Heart right ventricle (tissue), 16 donors: ENCODE results near the gene ADCY7. TPM values are rescaled to one million over a fixed set of nuclear protein-coding genes. Genes with fewer than 3 reads are reported as not detected.
A peak's percentile ranks its signal among the peaks of the same experiment; 100 is the strongest.

Experiments used
- ATAC-seq, 8 donors: fragments of 200-7000 bp; cut with Tn5 transposase; one replicate each; pipeline ENCODE4 v1.9.1; 2020; ENCODE audit warnings: mild to moderate bottlenecking in 8 of 8, moderate library complexity in 8 of 8, moderate number of reproducible peaks in 1 of 8
- DNase-seq, 2 donors: peaks; one replicate each; pipeline ENCODE4 v3.0.0-alpha.2; 2020
- H3K27ac ChIP-seq, 10 donors: fragments of 200-600 bp; sonication (generic) in 2 of 10; one replicate each; pipeline versions ENCODE4 v1.5.0 to v1.8.0; 2020 to 2022; ENCODE audit warnings: mild to moderate bottlenecking in 3 of 10
- H3K27me3 ChIP-seq, 7 donors: fragments of 200-600 bp; one replicate each; pipeline ENCODE4 v1.8.0; 2021 to 2022; ENCODE audit warnings: mild to moderate bottlenecking in 2 of 7
- H3K36me3 ChIP-seq, 9 donors: fragments of 200-600 bp; sonication (generic) in 1 of 9; one replicate each; pipeline versions ENCODE4 v1.5.0 to v1.8.0; 2020 to 2022; ENCODE audit warnings: mild to moderate bottlenecking in 2 of 9
- H3K4me1 ChIP-seq, 9 donors: fragments of 200-600 bp; sonication (generic) in 1 of 9; one replicate each; pipeline versions ENCODE4 v1.5.0 to v1.8.0; 2020 to 2022; ENCODE audit warnings: mild to moderate bottlenecking in 4 of 9
- H3K4me3 ChIP-seq, 10 donors: fragments of 200-600 bp; sonication (generic) in 2 of 10; one replicate each; pipeline versions ENCODE4 v1.5.0 to v1.8.0; 2020 to 2022; ENCODE audit warnings: mild to moderate bottlenecking in 7 of 10, moderate library complexity in 2 of 10
- H3K9me3 ChIP-seq, 11 donors: fragments of 200-600 bp in 10 of 11; sonication (generic) in 2 of 11; one replicate each; pipeline versions ENCODE4 v1.5.0 to v1.8.0; 2013 to 2022; ENCODE audit warnings: mild to moderate bottlenecking in 2 of 11, control low read depth in 1 of 11, moderate library complexity in 1 of 11
- WGBS, 2 donors: extraction: QIAGEN DNeasy Blood & Tissue Kit; methylation state at CpG; one replicate each; pipeline ENCODE4 v1.1.7; 2013; ENCODE audit warnings: inconsistent platforms in 1 of 2; 5-methylcytosine and 5-hydroxymethylcytosine counted together
- intact Hi-C, 10 donors: fragments of 100-400 bp; cut with DNase I; formaldehyde crosslinking; loops; one replicate each; pipeline versions ENCODE4 v1.11.1 to v1.14.2; 2022
- polyA plus RNA-seq, 2 donors: library from polyadenylated mRNA; stranded (reverse); fragments of 200-250 nt; gene quantifications; one replicate each; pipeline ENCODE4 v1.2.3, GENCODE V29; 2013
- total RNA-seq, 10 donors: library from RNA; stranded (reverse); fragmentation: NEBNext Ultra II Directional in 3 of 10; extraction: Animal tissue kit (Norgen Biotek cat#: 25700) in 3 of 10; gene quantifications; one replicate each; pipeline versions ENCODE4 v1.2.1 to v1.2.4, GENCODE V29; 2021 to 2023
- TF ChIP-seq, protein P1 (sequence below), 9 donors: fragments of 200-600 bp; sonication (generic) in 2 of 9; IDR thresholded peaks; one replicate each; pipeline versions ENCODE4 v1.5.0 to v1.8.0; 2021 to 2022; ENCODE audit warnings: antibody characterized with exemption in 9 of 9, mild to moderate bottlenecking in 5 of 9, moderate library complexity in 1 of 9
- donor health status: Arrhythmogenic right ventricular cardiomyopathy.
- donor health status: ischemic (EF 13 %, LVEDD 7.1; RV severe dilation, severe dysfunction).
- donor health status: healthy with polysubstance abuse.
- donor health status: DM: no; HTN: yes; CAD: no.
- donor health status: DM: no; HTN: no; CAD: no.
- donor health status: ischemic (EF 25% LVEDD 6.9; RV normal size, moderate dysfunction).
- donor health status: ischemic (EF 25% LVEDD 5.7; RV mildly dilated, moderate dysfunction).
- donor health status: healthy.
- donor health status: DM: yes; HTN: yes; CAD: no.
- donor health status: Ischemic cardiomyopathy.
- donor health status: ischemic (EF 35%, LVEDD 5.7; RV mildly dilated, moderate dysfunction).
- donor health status: nonischemic (EF 11% LVEDD 7.7; RV severe dilation, severe dysfunction).
- donor health status: DM: yes; HTN: yes; CAD: no.
- donor health status: PGD.
- donor health status: ischemic (EF 29% LVEDD 5.4; RV normal size, mild dysfunction).
- donor health status: nonischemic (EF 23%, LVEDD 6.1; RV moderate dilation, normal function).

Gene ADCY7
- total and polyA plus RNA-seq, 12 donors = 2.2 to 25.5 (median 4.7) TPM

DNA sequence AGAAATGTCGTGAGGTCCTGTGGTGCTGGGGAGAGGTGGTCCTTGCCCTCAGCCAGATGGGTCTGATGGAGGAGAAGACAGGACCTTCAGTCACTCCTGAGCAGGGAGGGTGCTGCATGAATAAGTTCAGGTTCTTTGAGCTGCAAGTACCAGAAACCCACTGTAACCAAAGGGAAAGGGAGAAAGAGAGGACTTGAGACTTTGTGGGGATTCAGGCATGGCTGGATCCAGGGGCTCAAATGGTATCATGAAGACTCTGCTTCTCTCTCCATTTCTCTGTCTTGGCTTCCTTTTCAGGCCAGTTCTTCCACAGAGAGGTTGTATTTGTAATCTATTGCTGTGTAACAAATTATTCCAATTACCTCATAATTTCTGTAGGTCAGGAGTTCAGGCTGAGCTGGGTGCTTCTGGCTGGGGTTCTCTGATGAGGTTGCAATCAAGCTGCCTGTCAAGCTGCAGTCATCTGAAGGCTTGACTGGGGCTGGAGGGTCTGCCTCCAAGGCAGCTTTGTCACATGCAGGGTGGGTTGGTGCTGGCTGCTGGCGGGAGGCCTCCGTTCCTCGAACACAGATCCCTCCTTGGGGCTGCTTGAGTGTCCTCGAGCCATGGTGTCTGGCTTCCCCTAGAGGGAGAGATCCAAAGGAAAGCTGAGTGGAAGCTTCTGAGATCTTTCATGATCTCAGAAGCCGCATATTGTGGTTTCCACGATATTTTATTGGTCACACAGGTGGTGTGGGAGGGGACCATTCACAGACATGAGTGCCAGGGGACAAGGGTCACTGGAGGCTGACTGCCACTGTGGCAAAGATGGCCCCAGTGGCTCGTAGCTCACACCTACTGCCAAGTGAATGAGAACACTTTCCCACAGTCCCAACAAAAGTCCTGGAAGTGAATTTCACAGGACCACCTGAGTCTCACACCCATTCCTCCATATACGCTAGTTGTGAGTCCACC, 5.9 kb upstream of the ADCY7 start:
- peak in 1 of 8 donors; percentile 3 for ATAC-seq
- TF ChIP-seq, protein P1, sequence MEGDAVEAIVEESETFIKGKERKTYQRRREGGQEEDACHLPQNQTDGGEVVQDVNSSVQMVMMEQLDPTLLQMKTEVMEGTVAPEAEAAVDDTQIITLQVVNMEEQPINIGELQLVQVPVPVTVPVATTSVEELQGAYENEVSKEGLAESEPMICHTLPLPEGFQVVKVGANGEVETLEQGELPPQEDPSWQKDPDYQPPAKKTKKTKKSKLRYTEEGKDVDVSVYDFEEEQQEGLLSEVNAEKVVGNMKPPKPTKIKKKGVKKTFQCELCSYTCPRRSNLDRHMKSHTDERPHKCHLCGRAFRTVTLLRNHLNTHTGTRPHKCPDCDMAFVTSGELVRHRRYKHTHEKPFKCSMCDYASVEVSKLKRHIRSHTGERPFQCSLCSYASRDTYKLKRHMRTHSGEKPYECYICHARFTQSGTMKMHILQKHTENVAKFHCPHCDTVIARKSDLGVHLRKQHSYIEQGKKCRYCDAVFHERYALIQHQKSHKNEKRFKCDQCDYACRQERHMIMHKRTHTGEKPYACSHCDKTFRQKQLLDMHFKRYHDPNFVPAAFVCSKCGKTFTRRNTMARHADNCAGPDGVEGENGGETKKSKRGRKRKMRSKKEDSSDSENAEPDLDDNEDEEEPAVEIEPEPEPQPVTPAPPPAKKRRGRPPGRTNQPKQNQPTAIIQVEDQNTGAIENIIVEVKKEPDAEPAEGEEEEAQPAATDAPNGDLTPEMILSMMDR (IDR thresholded peaks at IDR 0.05) = no peak
- H3K9me3 ChIP-seq = no peaks in the 10 kb centered on the region
- 94 to 96% methylated on average over 9 of the region's 9 CpGs for WGBS, 2 donors
- H3K36me3 ChIP-seq = no peaks in the 10 kb centered on the region
- peaks cover 0 to 26% (median 16%) of the 10 kb centered on the region in 9 donors for H3K4me1 ChIP-seq
- H3K4me3 ChIP-seq = no peak overlapping the region
- H3K27ac ChIP-seq = peak overlapping the region in 2 of 10 donors; percentile 31 to 74
- intact Hi-C loops = no loop called here
- peaks cover 0 to 22% (median 0%) of the 10 kb centered on the region in 7 donors for H3K27me3 ChIP-seq
- DNase-seq = no peak

DNA sequence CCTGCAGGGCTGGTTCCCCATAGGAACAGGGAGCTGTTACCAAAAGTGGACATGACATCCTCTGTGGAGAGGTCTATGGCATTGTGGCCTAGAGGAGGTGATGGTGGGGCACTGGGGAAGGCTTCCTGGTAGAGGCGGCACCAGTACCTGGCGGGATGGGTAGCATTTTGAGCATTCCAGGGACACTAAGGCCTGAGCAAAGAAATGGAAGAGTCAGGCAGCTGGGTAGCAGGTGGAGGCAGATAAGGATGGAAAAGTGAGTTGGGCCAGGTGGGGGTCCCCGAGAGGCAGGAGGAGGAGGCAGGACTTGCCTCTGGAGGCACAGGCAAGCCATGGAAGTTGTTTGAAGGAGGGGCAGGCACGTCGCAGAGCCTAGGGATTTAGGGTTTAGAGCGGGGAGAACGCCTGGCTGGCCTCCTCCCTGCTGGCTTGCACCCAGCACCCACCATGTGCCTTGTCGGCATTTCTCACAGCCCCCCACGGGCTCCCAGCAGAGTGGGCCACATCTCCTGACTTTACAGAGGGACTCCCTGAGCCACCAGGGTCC, 5.1 kb upstream of the ADCY7 start:
- Histone ChIP-seq H3K4me3 (no peak overlapping the region), H3K36me3 (no peaks in the 10 kb centered on the region), H3K27ac (peak overlapping the region in 1 of 10 donors; percentile 48), H3K9me3 (no peaks in the 10 kb centered on the region), H3K27me3 (peaks cover 0 to 22% (median 0%) of the 10 kb centered on the region in 7 donors), H3K4me1 (peaks cover 0 to 33% (median 21%) of the 10 kb centered on the region in 9 donors)
- WGBS, 2 donors = 81 to 82% methylated on average over 9 of the region's 9 CpGs
- intact Hi-C loops = no loop called here
- TF ChIP-seq, protein P1 (IDR thresholded peaks at IDR 0.05) = no peak
- DNase-seq (no peak), ATAC-seq (no peak)

DNA sequence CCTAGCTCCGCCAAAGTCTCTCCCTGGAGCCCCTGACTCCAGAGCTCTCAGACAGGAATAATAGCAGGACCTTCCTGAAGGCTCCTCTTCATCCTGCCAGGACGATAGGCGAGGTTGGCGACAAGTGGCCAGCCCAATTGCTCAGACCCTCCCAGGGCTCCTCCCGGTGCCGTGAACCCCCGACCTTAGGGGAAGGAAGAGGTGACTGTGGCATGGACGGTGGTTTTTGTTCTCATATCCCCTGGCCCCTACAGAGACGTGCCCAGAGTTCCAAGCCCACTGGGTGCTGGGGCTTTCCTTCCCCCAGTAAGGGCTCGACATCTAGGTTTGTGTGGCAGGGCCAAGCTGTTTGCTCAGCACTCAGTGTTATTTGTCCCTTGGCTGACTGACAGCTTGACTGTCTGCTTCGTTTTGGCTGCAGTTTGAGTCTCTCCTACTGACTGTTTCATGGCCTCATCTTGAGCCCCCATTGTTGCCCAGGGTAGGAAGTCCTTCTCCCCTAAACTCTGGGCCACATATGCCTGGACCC, 4.6 kb upstream of the ADCY7 start:
- Histone ChIP-seq H3K4me1 (peaks cover 3 to 39% (median 21%) of the 10 kb centered on the region in 9 donors), H3K27ac (peak overlapping the region in 1 of 10 donors; percentile 48), H3K9me3 (no peaks in the 10 kb centered on the region), H3K27me3 (peaks cover 0 to 22% (median 0%) of the 10 kb centered on the region in 7 donors), H3K4me3 (no peak overlapping the region), H3K36me3 (no peaks in the 10 kb centered on the region)
- ATAC-seq (no peak), DNase-seq (no peak)
- intact Hi-C loops = no loop called here
- TF ChIP-seq, protein P1 (IDR thresholded peaks at IDR 0.05) = no peak
- 61 to 62% methylated on average over 11 of the region's 11 CpGs for WGBS, 2 donors
